ENCODE measurements around the gene PCSK7. TPM values are rescaled to one million over a fixed set of nuclear protein-coding genes. Genes with fewer than 3 reads are reported as not detected.

PCSK7 gene
- total and polyA plus RNA-seq, 2 experiments from 2014 or later: 25.9 to 33.0 TPM

GRCh38 chr11:117202386-117203068 is 29.3 kb downstream of the PCSK7 start:
- H3K4me3 ChIP-seq: no peak overlapping the region
- H3K4me1 ChIP-seq (ENCODE audit: insufficient read depth): peaks cover 14% of the 10 kb centered on the region
- WGBS (ENCODE audit: low lambda C conversion rate, missing lambda C conversion rate): 88% methylated on average over 7 of the region's 7 CpGs
- no peak overlapping the region for H3K4me2 ChIP-seq
- no peaks in the 10 kb centered on the region for H3K36me3 ChIP-seq (replicated peaks; ENCODE audit: insufficient read depth, low read depth)
- H3K79me2 ChIP-seq: no peaks in the 10 kb centered on the region
- H3K27me3 ChIP-seq: no peaks in the 10 kb centered on the region
- no peak overlapping the region for H3K27ac ChIP-seq
- TF ChIP-seq EZH2phosphoT487 (IDR thresholded peaks at IDR 0.05; ENCODE audit: low read depth, severe bottlenecking, unreplicated experiment) (no peak), EZH2 (IDR thresholded peaks at IDR 0.05; ENCODE audit: borderline replicate concordance) (no peak), CTCF (IDR thresholded peaks at IDR 0.05; ENCODE audit: poor library complexity) (no peak)
- no peaks in the 10 kb centered on the region for H3K9me3 ChIP-seq (ENCODE audit: low read depth)
- H2AFZ ChIP-seq: no peak overlapping the region
- H4K20me1 ChIP-seq (ENCODE audit: insufficient read depth, poor library complexity, severe bottlenecking): no peaks in the 10 kb centered on the region
- no peaks in the 10 kb centered on the region for H3K9me2 ChIP-seq (replicated peaks; ENCODE audit: insufficient read depth)
- DNase-seq (ENCODE audit: low spot score): no peak

- Histone ChIP-seq H3K4me2 (no peak overlapping the region), H3K79me2 (no peaks in the 10 kb centered on the region), H4K20me1 (ENCODE audit: insufficient read depth, poor library complexity, severe bottlenecking) (no peaks in the 10 kb centered on the region), H3K4me1 (ENCODE audit: insufficient read depth) (peaks cover 18% of the 10 kb centered on the region), H3K27me3 (no peaks in the 10 kb centered on the region), H3K27ac (no peak overlapping the region), H3K9me2 (replicated peaks; ENCODE audit: insufficient read depth) (no peaks in the 10 kb centered on the region), H3K4me3 (no peak overlapping the region), H3K36me3 (replicated peaks; ENCODE audit: insufficient read depth, low read depth) (no peaks in the 10 kb centered on the region), H2AFZ (no peak overlapping the region), H3K9me3 (ENCODE audit: low read depth) (no peaks in the 10 kb centered on the region)
- no peak for TF ChIP-seq CTCF (IDR thresholded peaks at IDR 0.05; ENCODE audit: poor library complexity)
- DNase-seq (ENCODE audit: low spot score): no peak
- 87% methylated on average over 14 of the region's 14 CpGs for WGBS (ENCODE audit: low lambda C conversion rate, missing lambda C conversion rate)
These were observed 30.1 kb downstream of the PCSK7 start for GRCh38 chr11:117201658-117202305.

GRCh38 chr11:117200813-117201657 is 30.8 kb downstream of the PCSK7 start:
- WGBS (ENCODE audit: low lambda C conversion rate, missing lambda C conversion rate): 88% methylated on average over 12 of the region's 12 CpGs
- TF ChIP-seq CTCF (IDR thresholded peaks at IDR 0.05; ENCODE audit: poor library complexity) (no peak), EZH2 (IDR thresholded peaks at IDR 0.05; ENCODE audit: borderline replicate concordance) (no peak), EZH2phosphoT487 (IDR thresholded peaks at IDR 0.05; ENCODE audit: low read depth, severe bottlenecking, unreplicated experiment) (no peak)
- no peak for DNase-seq (ENCODE audit: low spot score)
- no peaks in the 10 kb centered on the region for H3K9me3 ChIP-seq (ENCODE audit: low read depth)
- no peak overlapping the region for H3K4me3 ChIP-seq
- peak overlapping the region; percentile 71 for H3K4me2 ChIP-seq
- H3K9me2 ChIP-seq (replicated peaks; ENCODE audit: insufficient read depth): no peaks in the 10 kb centered on the region
- no peak overlapping the region for H3K27ac ChIP-seq
- H2AFZ ChIP-seq: no peak overlapping the region
- H3K36me3 ChIP-seq (replicated peaks; ENCODE audit: insufficient read depth, low read depth): no peaks in the 10 kb centered on the region
- no peaks in the 10 kb centered on the region for H3K27me3 ChIP-seq
- H3K4me1 ChIP-seq (ENCODE audit: insufficient read depth): peaks cover 18% of the 10 kb centered on the region
- no peaks in the 10 kb centered on the region for H4K20me1 ChIP-seq (ENCODE audit: insufficient read depth, poor library complexity, severe bottlenecking)
- H3K79me2 ChIP-seq: no peaks in the 10 kb centered on the region

All from hepatocyte (in vitro differentiated cells).